Measurements from ENCODE around the gene ZNF385A. TPM values are rescaled to one million over a fixed set of nuclear protein-coding genes. Genes with fewer than 3 reads are reported as not detected.

Gene ZNF385A
- total and polyA plus RNA-seq, 4 donors, result 2.5 to 4.0 (median 2.8) TPM

- TF ChIP-seq, protein P1, sequence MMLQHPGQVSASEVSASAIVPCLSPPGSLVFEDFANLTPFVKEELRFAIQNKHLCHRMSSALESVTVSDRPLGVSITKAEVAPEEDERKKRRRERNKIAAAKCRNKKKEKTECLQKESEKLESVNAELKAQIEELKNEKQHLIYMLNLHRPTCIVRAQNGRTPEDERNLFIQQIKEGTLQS (IDR thresholded peaks at IDR 0.05), result no peak
- TF ChIP-seq CTCF (IDR thresholded peaks at IDR 0.05; ENCODE audit: low read depth, low read length, missing input control) (no peak), HNF4A (conservative IDR thresholded peaks at IDR 0.05) (no peak), GABPA (IDR thresholded peaks at IDR 0.05 in 1 of 2, conservative IDR thresholded peaks at IDR 0.05 in 1 of 2) (no peak), RXRA (IDR thresholded peaks at IDR 0.05) (no peak), JUND (IDR thresholded peaks at IDR 0.05) (no peak), SP1 (IDR thresholded peaks at IDR 0.05) (no peak), TAF1 (conservative IDR thresholded peaks at IDR 0.05) (no peak), FOXA1 (IDR thresholded peaks at IDR 0.05) (no peak)
- TF ChIP-seq, protein P2, sequence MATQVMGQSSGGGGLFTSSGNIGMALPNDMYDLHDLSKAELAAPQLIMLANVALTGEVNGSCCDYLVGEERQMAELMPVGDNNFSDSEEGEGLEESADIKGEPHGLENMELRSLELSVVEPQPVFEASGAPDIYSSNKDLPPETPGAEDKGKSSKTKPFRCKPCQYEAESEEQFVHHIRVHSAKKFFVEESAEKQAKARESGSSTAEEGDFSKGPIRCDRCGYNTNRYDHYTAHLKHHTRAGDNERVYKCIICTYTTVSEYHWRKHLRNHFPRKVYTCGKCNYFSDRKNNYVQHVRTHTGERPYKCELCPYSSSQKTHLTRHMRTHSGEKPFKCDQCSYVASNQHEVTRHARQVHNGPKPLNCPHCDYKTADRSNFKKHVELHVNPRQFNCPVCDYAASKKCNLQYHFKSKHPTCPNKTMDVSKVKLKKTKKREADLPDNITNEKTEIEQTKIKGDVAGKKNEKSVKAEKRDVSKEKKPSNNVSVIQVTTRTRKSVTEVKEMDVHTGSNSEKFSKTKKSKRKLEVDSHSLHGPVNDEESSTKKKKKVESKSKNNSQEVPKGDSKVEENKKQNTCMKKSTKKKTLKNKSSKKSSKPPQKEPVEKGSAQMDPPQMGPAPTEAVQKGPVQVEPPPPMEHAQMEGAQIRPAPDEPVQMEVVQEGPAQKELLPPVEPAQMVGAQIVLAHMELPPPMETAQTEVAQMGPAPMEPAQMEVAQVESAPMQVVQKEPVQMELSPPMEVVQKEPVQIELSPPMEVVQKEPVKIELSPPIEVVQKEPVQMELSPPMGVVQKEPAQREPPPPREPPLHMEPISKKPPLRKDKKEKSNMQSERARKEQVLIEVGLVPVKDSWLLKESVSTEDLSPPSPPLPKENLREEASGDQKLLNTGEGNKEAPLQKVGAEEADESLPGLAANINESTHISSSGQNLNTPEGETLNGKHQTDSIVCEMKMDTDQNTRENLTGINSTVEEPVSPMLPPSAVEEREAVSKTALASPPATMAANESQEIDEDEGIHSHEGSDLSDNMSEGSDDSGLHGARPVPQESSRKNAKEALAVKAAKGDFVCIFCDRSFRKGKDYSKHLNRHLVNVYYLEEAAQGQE (IDR thresholded peaks at IDR 0.05), result no peak
- TF ChIP-seq, protein P3, sequence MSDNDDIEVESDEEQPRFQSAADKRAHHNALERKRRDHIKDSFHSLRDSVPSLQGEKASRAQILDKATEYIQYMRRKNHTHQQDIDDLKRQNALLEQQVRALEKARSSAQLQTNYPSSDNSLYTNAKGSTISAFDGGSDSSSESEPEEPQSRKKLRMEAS (IDR thresholded peaks at IDR 0.05), result no peak
- TF ChIP-seq, protein P4, sequence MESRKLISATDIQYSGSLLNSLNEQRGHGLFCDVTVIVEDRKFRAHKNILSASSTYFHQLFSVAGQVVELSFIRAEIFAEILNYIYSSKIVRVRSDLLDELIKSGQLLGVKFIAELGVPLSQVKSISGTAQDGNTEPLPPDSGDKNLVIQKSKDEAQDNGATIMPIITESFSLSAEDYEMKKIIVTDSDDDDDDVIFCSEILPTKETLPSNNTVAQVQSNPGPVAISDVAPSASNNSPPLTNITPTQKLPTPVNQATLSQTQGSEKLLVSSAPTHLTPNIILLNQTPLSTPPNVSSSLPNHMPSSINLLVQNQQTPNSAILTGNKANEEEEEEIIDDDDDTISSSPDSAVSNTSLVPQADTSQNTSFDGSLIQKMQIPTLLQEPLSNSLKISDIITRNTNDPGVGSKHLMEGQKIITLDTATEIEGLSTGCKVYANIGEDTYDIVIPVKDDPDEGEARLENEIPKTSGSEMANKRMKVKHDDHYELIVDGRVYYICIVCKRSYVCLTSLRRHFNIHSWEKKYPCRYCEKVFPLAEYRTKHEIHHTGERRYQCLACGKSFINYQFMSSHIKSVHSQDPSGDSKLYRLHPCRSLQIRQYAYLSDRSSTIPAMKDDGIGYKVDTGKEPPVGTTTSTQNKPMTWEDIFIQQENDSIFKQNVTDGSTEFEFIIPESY (IDR thresholded peaks at IDR 0.05), result no peak
- Histone ChIP-seq H3K4me3 (ENCODE audit: low read depth in 1 of 3, low read length in 3 of 3) (no peak overlapping the region), H3K27me3 (ENCODE audit: control insufficient read depth in 4 of 4, insufficient read depth in 4 of 4, low read length in 3 of 4) (no peaks in the 10 kb centered on the region), H3K27ac (ENCODE audit: low read depth in 1 of 2, low read length in 2 of 2) (no peak overlapping the region), H3K9ac (ENCODE audit: low read depth in 1 of 2, low read length in 2 of 2) (no peak overlapping the region), H3K36me3 (ENCODE audit: control insufficient read depth in 4 of 4, insufficient read depth in 3 of 4, low read depth in 1 of 4, low read length in 3 of 4) (peaks cover 0 to 6% (median 1%) of the 10 kb centered on the region in 4 donors), H3K4me1 (ENCODE audit: control insufficient read depth in 4 of 4, insufficient read depth in 4 of 4, low read length in 3 of 4) (peaks cover 0 to 3% (median 1%) of the 10 kb centered on the region in 4 donors), H3K9me3 (ENCODE audit: control insufficient read depth in 4 of 4, low read length in 3 of 4) (no peaks in the 10 kb centered on the region)
- no peak for DNase-seq (ENCODE audit: low spot score)
- 90% methylated on average over 3 of the region's 3 CpGs for WGBS
These were observed 4.6 kb upstream of the ZNF385A start for GRCh38 chr12:54389134-54389508.

DNA sequence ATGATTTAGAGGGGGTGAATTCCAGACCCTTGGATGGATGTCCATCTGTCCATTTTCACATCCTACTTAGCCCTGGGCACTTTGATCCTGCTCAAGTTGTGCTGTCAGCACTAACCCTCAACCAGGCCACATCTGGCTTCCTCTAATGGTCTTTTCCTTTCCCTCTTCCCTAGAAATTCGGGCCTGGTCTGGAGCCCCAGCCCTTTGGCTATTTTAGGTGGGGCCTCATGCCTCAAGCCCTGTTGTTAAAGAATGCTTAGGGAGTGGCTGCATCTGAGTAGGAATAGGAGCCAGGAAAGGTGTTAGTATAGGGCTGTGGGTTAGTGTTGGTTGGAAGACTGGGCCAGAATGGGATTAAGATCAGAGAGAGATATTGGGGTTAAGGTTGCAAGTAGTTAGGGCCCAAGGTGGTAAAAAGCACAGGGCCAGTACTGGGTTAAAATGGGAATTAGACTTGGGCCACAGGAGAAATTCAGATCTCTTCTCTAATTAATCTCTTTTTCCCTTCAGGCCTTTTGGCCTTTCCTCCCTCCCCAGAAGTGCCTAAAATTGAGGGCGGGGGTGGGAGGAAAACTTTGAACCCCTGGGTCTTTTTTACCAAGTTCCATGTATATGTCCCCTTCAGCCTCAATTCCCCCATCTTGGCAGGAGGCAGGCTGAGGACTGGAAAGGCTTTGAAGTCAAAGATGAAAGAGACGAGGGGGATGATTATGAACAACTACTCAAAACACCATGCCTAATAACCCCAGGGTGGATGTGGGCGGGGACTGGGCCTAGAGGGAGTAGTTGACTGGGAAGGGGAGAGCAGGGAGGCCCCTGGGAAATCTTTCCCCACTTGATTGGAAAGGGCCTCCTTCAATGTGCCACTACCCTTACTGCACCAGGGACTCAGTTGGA is 4.0 kb upstream of the ZNF385A start:
- H3K27me3 ChIP-seq (ENCODE audit: control insufficient read depth in 4 of 4, insufficient read depth in 4 of 4, low read length in 3 of 4), result no peaks in the 10 kb centered on the region
- no peak for DNase-seq (ENCODE audit: low spot score)
- no peak overlapping the region for H3K27ac ChIP-seq (ENCODE audit: low read depth in 1 of 2, low read length in 2 of 2)
- H3K4me3 ChIP-seq (ENCODE audit: low read depth in 1 of 3, low read length in 3 of 3), result no peak overlapping the region
- WGBS, result 85% methylated on average over 4 of the region's 4 CpGs
- H3K4me1 ChIP-seq (ENCODE audit: control insufficient read depth in 4 of 4, insufficient read depth in 4 of 4, low read length in 3 of 4), result peaks cover 0 to 3% (median under 1%) of the 10 kb centered on the region in 4 donors
- TF ChIP-seq RAD21 (IDR thresholded peaks at IDR 0.05) (no peak), SP1 (IDR thresholded peaks at IDR 0.05) (no peak), HNF4G (IDR thresholded peaks at IDR 0.05) (no peak), RXRA (IDR thresholded peaks at IDR 0.05) (no peak), JUND (IDR thresholded peaks at IDR 0.05) (no peak), HNF4A (conservative IDR thresholded peaks at IDR 0.05) (no peak)
- H3K9me3 ChIP-seq (ENCODE audit: control insufficient read depth in 4 of 4, low read length in 3 of 4), result no peaks in the 10 kb centered on the region
- peaks cover 0 to 6% (median 0%) of the 10 kb centered on the region in 4 donors for H3K36me3 ChIP-seq (ENCODE audit: control insufficient read depth in 4 of 4, insufficient read depth in 3 of 4, low read depth in 1 of 4, low read length in 3 of 4)
- H3K9ac ChIP-seq (ENCODE audit: low read depth in 1 of 2, low read length in 2 of 2), result no peak overlapping the region
